H7 (cell line): ENCODE results near the gene SLC39A11. TPM values are rescaled to one million over a fixed set of nuclear protein-coding genes. Genes with fewer than 3 reads are reported as not detected.
"Not testable (repeated sequence)": the region's sequence is repeated elsewhere in the genome, so short reads cannot be mapped to it uniquely, and the experiment has no call there.

Experiments used
- DNase-seq: peaks from one replicate; pipeline ENCODE4 v3.0.0; 2012
- H3K27me3 ChIP-seq: 2 replicates; pipeline ENCODE4 v1.6.0; 2011; ENCODE audit warnings: mild to moderate bottlenecking, low read length; ENCODE audit not compliant: control insufficient read depth, insufficient read depth
- H3K36me3 ChIP-seq: replicated peaks from 2 replicates; pipeline ENCODE4 v1.5.1; 2011; ENCODE audit warnings: low read length; ENCODE audit not compliant: control insufficient read depth, insufficient read depth
- H3K4me3 ChIP-seq: 2 replicates; pipeline ENCODE4 v1.5.1; 2011; ENCODE audit warnings: low read depth, mild to moderate bottlenecking, control low read depth, low read length, moderate library complexity; ENCODE audit not compliant: insufficient read depth
- total RNA-seq: library from RNA; depleted of rRNA; stranded (reverse); fragments of >200 nt; shearing (Covaris generic); gene quantifications from 2 replicates; pipeline ENCODE4 v1.2.3, GENCODE V29; 2014; rRNA removed

Gene SLC39A11
- total RNA-seq: 6.8 and 9.5 TPM in 2 replicates

DNA sequence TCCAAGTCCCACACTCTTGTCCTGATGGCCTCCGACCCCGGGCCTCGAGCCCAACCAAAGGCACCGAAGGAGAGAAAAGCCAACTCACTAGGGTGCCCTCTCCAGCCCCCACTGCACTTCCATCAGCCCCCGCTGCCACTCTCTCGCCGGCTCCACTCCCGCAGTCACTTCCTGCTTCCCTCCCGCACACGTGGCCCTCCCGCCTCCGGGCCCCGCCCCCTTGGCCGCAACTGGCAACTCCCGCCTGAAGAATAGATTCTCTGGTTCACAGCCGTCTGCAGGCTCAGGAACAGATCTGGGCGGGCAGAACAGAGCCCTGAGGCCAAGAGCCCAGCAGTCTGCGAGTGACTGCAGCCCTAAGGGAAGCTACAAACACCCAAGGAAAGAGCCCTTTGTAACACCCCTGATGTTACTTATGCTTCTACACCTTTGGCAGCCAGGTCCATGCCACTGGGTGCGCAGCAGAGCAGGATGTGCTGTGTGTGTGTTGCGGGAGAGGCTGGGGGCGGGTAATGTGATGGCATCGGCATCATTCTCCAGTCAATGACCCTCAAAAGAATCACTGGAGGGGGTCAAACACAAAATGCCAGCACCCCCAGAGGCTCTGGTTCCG, at the start of gene SLC39A11:
Gene SLC39A11, minus strand, starts transcription at position 166 of the 613 bp plus-strand sequence. CDS start 3,924 bp downstream, outside the sequence.
- Histone ChIP-seq H3K4me3 (peak within 1 kb of the TSS; percentile 64), H3K27me3 (no peaks in the 10 kb centered on the region), H3K36me3 (no peaks in the 10 kb centered on the region)
- peak; percentile 95 for DNase-seq

DNA sequence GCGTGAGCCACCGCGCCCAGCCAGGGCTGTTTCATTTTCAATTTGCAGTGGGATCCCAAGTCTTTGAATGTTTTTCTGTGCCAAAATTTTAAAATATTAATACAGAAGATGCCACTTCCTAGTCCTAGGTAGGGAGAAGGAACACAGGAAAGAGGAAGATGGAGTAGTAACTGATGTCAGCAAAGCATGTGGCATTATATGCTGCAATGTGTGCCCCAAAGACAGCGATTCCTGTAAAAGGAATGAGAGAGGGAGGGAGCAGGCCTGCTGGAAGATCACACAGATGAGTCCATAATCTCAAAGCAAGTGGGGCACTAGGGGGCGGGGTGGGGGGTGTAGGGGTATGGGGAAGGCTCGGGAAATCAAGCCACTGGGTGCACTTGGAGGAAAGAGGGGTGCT, 48.9 kb upstream of the SLC39A11 start:
- Histone ChIP-seq H3K4me3 (no peak overlapping the region), H3K27me3 (no peaks in the 10 kb centered on the region), H3K36me3 (no peaks in the 10 kb centered on the region)
- peak; percentile 48 for DNase-seq

GRCh38 chr17:73140566-73140965, 48.1 kb upstream of the SLC39A11 start:
- no peak for DNase-seq
- no peak overlapping the region for H3K4me3 ChIP-seq
- H3K36me3 ChIP-seq: no peaks in the 10 kb centered on the region
- no peaks in the 10 kb centered on the region for H3K27me3 ChIP-seq

DNA sequence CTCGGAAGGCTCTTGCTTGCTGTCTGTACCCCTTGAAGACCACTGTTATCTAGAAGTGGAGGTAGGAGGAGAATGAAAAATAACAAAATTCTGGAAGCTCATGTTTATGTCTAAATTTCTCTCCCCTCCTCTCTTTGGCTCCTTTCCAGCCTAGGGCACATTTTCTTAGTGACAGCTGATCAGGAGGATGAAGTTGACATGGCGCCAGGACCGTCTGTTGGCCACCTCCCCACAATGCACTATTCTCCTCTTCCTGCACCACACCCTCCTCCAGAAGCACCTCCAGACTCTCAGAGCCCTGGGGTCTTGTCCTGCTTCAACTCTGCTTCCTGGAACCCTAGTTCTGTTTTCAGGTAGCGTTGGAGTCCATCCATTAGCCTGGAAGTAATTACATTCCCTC, 46.8 kb upstream of the SLC39A11 start:
- Histone ChIP-seq H3K4me3 (no peak overlapping the region), H3K27me3 (no peaks in the 10 kb centered on the region), H3K36me3 (no peaks in the 10 kb centered on the region)
- no peak for DNase-seq

GRCh38 chr17:73138541-73139138, 46.2 kb upstream of the SLC39A11 start:
- no peak overlapping the region for H3K4me3 ChIP-seq
- H3K36me3 ChIP-seq: no peaks in the 10 kb centered on the region
- no peaks in the 10 kb centered on the region for H3K27me3 ChIP-seq
- DNase-seq: no peak

GRCh38 chr17:73137376-73137775, 44.9 kb upstream of the SLC39A11 start:
- DNase-seq: no peak
- no peak overlapping the region for H3K4me3 ChIP-seq
- H3K36me3 ChIP-seq: no peaks in the 10 kb centered on the region
- no peaks in the 10 kb centered on the region for H3K27me3 ChIP-seq

- DNase-seq: no peak
- Histone ChIP-seq H3K36me3 (no peaks in the 10 kb centered on the region), H3K4me3 (no peak overlapping the region), H3K27me3 (no peaks in the 10 kb centered on the region)
Observed at GRCh38 chr17:73135766-73136165, 43.3 kb upstream of the SLC39A11 start.

- H3K4me3 ChIP-seq: no peak overlapping the region
- no peak for DNase-seq
- no peaks in the 10 kb centered on the region for H3K36me3 ChIP-seq
- no peaks in the 10 kb centered on the region for H3K27me3 ChIP-seq
Observed at GRCh38 chr17:73133911-73134649, 41.6 kb upstream of the SLC39A11 start.

- no peaks in the 10 kb centered on the region for H3K36me3 ChIP-seq
- no peaks in the 10 kb centered on the region for H3K27me3 ChIP-seq
- no peak overlapping the region for H3K4me3 ChIP-seq
- DNase-seq: no peak
Observed at GRCh38 chr17:73132085-73132492, 39.6 kb upstream of the SLC39A11 start.

- not testable (repeated sequence) for H3K4me3 ChIP-seq, DNase-seq, H3K27me3 ChIP-seq, H3K36me3 ChIP-seq
Observed at GRCh38 chr17:73131439-73131838, 39.0 kb upstream of the SLC39A11 start.

DNA sequence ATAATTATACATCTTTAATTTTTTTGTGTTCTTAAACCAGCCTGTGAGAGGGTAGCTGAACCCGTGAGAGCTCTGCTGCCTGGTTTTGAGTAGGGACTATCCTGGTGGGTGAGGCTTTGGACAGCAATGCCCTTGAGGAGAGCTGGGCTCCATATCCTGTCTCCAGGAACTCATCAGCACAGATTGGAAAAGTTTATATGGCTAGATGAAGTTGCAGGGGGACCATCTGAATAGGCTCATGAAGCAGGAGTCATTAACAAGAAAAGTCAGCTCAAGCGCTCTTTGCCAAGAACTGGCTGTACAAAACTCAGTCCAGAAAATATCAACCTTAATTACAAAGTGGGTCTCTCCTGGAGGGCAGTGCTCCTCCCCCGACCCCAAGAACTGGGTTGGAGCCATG, 38.5 kb upstream of the SLC39A11 start:
- no peak for DNase-seq
- Histone ChIP-seq H3K27me3 (no peaks in the 10 kb centered on the region), H3K36me3 (no peaks in the 10 kb centered on the region), H3K4me3 (no peak overlapping the region)

- no peaks in the 10 kb centered on the region for H3K36me3 ChIP-seq
- H3K27me3 ChIP-seq: no peaks in the 10 kb centered on the region
- H3K4me3 ChIP-seq: no peak overlapping the region
- DNase-seq: no peak
Observed at GRCh38 chr17:73128496-73128895, 36.0 kb upstream of the SLC39A11 start.

GRCh38 chr17:73126716-73127473, 34.4 kb upstream of the SLC39A11 start:
- no peak for DNase-seq
- Histone ChIP-seq H3K36me3 (no peaks in the 10 kb centered on the region), H3K4me3 (no peak overlapping the region), H3K27me3 (no peaks in the 10 kb centered on the region)

- no peak for DNase-seq
- no peaks in the 10 kb centered on the region for H3K36me3 ChIP-seq
- H3K27me3 ChIP-seq: no peaks in the 10 kb centered on the region
- no peak overlapping the region for H3K4me3 ChIP-seq
Observed at GRCh38 chr17:73123606-73124320, 31.3 kb upstream of the SLC39A11 start.
